Measurements from ENCODE around the gene MTUS2.
"Not testable (repeated sequence)": the region's sequence is repeated elsewhere in the genome, so short reads cannot be mapped to it uniquely, and the experiment has no call there.

The MTUS2 gene

DNA sequence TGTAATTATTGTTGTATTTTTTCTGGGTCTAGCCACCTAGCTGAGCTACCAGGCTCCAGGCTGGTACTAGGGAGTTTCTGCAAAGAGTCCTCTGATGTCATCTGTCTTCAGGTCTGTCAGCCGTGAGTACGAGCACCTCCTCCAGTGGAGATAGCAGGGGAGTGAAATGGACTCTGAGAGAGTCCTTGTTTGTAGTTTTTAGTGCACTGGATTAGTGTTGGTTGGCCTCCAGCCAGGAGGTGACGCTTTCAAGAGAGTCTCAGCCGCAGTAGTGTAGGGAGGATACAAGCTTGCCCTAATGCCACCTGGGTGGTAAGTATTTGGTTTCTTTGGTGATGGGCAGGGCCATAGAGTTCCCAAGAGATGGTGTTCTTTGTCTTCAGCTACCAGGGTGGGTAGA is 390.5 kb downstream of the MTUS2 start:
- in situ Hi-C loops (cut with MboI; ENCODE audit: low sequenced_read_pairs), result no loop called here

DNA sequence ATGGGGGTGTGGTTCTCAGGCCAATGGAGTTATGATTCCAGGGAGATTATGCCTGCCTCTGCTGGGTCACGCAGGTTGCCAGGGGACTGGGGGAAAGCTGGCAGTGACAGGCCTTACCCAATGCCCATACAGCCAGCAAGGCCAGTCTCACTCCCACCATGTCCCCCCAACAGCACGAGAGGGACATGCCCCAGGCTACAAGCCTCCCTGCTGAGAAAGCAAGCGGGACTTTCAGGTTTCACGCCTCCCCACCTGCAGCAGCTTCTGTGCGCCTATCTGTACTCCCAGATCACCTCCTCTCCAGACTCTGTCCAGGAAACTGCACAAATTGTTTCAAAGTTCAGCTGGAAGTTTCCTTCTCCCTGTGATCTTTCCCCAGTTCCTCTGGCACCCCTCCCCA is 391.0 kb downstream of the MTUS2 start:
- in situ Hi-C loops (cut with MboI; ENCODE audit: low sequenced_read_pairs), result not testable (repeated sequence)

- in situ Hi-C loops (cut with MboI; ENCODE audit: low sequenced_read_pairs), result no loop called here
Observed at GRCh38 chr13:29222458-29222857, 402.3 kb downstream of the MTUS2 start.

DNA sequence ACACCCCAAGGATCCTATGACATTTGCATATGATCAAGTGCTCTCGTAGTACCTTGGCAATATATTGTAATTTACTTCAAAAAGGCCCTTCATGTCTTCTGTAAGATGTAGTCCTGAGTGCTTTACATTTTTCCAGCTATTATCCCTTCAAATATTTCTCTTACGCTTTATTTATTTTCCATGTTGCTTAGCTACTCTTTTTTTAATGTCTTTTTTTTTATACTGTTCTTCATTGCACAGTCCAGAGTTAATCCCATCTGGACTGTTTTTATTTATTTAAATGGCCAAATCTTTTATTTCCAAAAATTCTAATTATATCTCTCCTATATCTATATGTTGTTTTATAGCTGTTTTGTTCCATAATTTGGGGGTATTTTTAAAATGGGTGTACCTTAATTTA is 404.1 kb downstream of the MTUS2 start:
- in situ Hi-C loops (cut with MboI; ENCODE audit: low sequenced_read_pairs), result no loop called here

GRCh38 chr13:29227576-29227975 is 407.4 kb downstream of the MTUS2 start:
- in situ Hi-C loops (cut with MboI; ENCODE audit: low sequenced_read_pairs), result no loop called here

DNA sequence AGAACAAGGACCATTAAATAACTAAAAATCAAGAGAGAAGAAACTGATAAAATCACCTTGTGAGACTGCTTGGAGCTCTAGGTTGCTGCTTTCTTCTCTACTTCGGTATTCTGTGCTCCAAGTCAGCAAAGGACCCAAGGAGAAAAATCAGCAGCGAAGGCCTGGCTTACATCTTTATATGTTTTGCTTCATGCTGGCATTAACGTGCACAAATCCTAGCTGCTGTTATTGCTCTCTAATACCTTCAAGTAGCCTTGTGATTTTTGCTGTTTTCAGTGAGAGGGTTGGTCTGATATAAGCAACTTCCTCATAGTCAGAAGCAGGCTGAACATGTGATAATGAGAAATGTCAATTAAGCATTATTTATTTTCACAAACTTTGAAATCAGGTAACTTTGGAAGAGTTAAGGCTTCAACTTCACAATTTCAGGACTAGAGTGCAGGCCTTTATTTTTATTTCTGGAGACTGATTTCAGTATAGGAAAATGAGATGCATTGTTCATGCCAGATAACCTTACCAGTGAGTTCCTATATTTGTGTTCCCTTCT is 410.2 kb downstream of the MTUS2 start:
- in situ Hi-C loops (cut with MboI; ENCODE audit: low sequenced_read_pairs), result no loop called here

- in situ Hi-C loops (cut with MboI; ENCODE audit: low sequenced_read_pairs), result no loop called here
Observed at GRCh38 chr13:29239653-29240525, 419.8 kb downstream of the MTUS2 start.

DNA sequence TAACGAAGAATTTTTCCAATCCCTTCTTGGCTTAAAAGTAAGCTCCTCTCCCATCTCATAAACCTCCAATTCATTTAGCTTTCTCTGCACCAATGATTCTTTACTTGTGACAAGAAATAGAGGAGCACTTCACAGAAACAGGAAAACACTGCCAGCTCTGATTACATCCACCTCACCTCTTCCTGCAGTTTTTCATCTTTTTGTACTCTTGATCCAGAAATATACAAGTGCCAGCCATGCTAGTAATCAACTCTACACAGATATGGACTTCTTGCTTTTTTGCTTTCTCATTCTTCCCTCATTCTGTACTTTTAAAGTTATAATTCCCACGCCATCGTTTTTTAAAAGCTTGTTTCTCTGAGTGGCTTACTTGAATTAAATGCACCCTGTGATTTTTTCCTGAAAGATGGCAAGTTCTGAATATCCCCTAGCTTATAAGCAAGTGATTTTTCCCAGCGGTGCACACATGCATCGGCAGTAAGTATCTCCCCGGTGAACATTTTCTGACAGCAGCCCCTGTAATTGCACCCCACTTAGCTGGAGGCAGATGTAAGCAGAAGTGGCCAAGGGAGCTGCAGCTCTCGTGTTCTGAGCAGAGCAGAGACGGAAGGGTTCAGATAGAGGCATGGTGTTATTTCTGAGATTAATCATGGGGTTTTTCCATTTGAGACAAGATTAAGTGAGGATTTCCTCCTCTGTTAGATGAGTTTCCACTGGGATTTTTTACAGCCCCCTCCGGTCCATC is 434.7 kb downstream of the MTUS2 start:
- in situ Hi-C loops (cut with MboI; ENCODE audit: low sequenced_read_pairs), result no loop called here

DNA sequence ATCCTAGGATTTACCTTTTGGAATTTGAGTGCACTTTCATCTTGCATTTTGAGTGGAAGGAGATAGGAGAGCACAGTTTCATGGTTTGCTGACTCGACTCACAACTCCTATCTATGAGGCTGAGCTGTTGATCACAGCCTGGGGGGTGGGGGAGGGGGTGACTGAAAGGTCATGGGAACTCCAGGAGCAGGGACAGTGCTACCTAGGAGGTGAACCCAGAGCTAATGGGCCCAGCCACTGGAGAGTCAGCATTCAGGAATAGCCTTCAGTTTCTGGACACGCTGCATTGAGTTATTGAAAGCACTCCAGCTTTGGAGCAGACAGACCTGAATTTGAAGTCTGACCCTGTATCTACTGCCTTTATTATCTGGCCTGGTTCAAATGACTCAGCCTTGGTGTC is 435.4 kb downstream of the MTUS2 start:
- in situ Hi-C loops (cut with MboI; ENCODE audit: low sequenced_read_pairs), result no loop called here

- in situ Hi-C loops (cut with MboI; ENCODE audit: low sequenced_read_pairs), result no loop called here
Observed at GRCh38 chr13:29260684-29261083, 440.5 kb downstream of the MTUS2 start.

GRCh38 chr13:29266261-29266660 is 446.1 kb downstream of the MTUS2 start:
- in situ Hi-C loops (cut with MboI; ENCODE audit: low sequenced_read_pairs), result no loop called here

- in situ Hi-C loops (cut with MboI; ENCODE audit: low sequenced_read_pairs), result no loop called here
Observed at GRCh38 chr13:29266756-29267733, 446.9 kb downstream of the MTUS2 start.

GRCh38 chr13:29270271-29270985 is 450.3 kb downstream of the MTUS2 start:
- in situ Hi-C loops (cut with MboI; ENCODE audit: low sequenced_read_pairs), result no loop called here

GRCh38 chr13:29271606-29272005 is 451.5 kb downstream of the MTUS2 start:
- in situ Hi-C loops (cut with MboI; ENCODE audit: low sequenced_read_pairs), result no loop called here

- in situ Hi-C loops (cut with MboI; ENCODE audit: low sequenced_read_pairs), result no loop called here
Observed at GRCh38 chr13:29279356-29280254, 459.5 kb downstream of the MTUS2 start.

DNA sequence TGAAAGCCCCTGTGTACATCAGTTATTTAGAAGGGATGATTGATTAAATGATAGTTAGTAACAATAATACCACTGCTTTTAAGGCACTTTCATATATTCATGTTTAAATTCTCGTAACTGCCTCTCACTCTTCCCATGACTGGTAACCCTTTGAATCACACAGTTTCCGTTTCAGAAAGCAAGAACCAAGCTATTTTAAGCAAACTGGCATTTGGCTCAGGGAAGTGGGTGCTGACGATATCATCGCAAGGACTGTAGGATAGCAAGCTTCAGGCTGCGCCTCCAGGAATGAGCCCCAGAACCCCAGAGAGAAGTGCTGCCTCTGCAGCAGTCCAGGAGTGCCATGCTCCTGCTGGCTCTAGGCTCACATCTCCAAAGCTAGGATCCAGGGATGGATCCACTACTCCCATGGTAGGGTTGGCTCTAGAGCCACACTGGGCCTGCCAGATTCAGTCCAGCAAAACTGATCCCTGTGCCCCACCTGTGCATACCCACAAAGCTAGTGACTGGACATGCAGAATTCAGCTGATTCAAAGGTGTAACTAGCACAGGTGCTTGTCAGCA is 461.9 kb downstream of the MTUS2 start:
- in situ Hi-C loops (cut with MboI; ENCODE audit: low sequenced_read_pairs), result no loop called here

DNA sequence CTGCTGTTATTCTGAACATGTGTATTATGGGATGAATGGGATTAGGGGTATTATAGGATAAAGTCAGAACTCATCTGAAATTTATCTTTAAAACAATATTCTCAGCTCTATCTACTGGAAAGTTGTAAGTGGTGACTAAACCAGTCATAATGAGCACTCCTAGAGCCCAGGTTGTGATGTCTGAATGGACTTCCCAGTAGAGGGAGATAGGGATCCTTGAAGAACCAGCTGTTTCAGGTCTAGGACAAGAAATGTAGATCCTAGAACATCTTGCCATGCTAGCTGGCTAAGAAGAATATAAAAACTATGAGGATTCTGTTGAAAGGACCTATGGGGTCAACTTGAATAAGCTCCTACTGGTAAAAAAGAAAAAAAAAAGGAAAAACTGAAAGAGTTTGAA is 464.6 kb downstream of the MTUS2 start:
- in situ Hi-C loops (cut with MboI; ENCODE audit: low sequenced_read_pairs), result no loop called here

- in situ Hi-C loops (cut with MboI; ENCODE audit: low sequenced_read_pairs), result no loop called here
Observed at GRCh38 chr13:29287237-29287636, 467.1 kb downstream of the MTUS2 start.

DNA sequence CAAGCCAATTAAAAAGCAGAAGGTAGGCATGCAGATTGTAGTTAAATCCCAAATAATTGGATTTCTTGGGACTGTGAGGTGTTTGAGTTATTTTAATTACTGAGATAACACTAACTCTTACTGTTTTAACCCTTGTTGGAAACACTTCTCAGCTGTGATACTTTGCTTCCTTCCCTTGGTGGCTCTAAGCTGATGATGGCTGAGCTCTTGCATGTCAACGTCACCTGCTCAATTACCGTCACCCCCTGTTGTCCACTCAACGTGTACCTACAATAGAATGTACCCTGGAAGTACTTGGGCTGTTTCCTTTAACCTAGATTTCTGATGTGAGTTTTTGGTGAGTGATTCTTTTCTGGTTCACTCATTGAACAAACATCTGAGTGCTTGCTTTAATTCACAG is 471.9 kb downstream of the MTUS2 start:
- in situ Hi-C loops (cut with MboI; ENCODE audit: low sequenced_read_pairs), result no loop called here

All from hTERT RPE-1 (cell line).